ENCODE results near the gene ANXA11. TPM values are rescaled to one million over a fixed set of nuclear protein-coding genes. Genes with fewer than 3 reads are reported as not detected.

ANXA11 gene
- total and polyA plus RNA-seq, 2 of the 4 experiments (the other 2 are of a cell fraction) = 39.4 to 109 TPM

- no peaks in the 10 kb centered on the region for H3K9me3 ChIP-seq (ENCODE audit: control insufficient read depth, insufficient read depth, low read length)
- dilution Hi-C loops (cut with HindIII; ENCODE audit: low sequenced_read_pairs, unreplicated experiment) (no loop called here), in situ Hi-C loops (cut with MboI; ENCODE audit: low sequenced_read_pairs) (no loop called here), intact Hi-C loops (cut with micrococcal nuclease) (no loop called here)
- no peak overlapping the region for H3K4me2 ChIP-seq (ENCODE audit: low read depth, low read length)
- H2AFZ ChIP-seq (replicated peaks; ENCODE audit: low read length, poor library complexity) = no peak overlapping the region
- no peak overlapping the region for H3K27ac ChIP-seq (ENCODE audit: insufficient read depth, low read length)
- H2BK15ac ChIP-seq (ENCODE audit: low read depth, low read length) = no peak overlapping the region
- no peaks in the 10 kb centered on the region for H3K36me3 ChIP-seq (ENCODE audit: control insufficient read depth, insufficient read depth, low read length)
- H3K9ac ChIP-seq (ENCODE audit: low read depth, low read length) = no peak overlapping the region
- BruUV-seq (replicated peaks) = no TSS peak
- no peak overlapping the region for H2AK5ac ChIP-seq (ENCODE audit: low read depth, low read length)
- TF ChIP-seq FOS (IDR thresholded peaks at IDR 0.05; ENCODE audit: low read depth, low read length) = no peak
- TF ChIP-seq POLR2A (IDR thresholded peaks at IDR 0.05; ENCODE audit: low read depth, low read length) = no peak
- TF ChIP-seq CHD1 (IDR thresholded peaks at IDR 0.05; ENCODE audit: low read depth, low read length) = no peak
- TF ChIP-seq MAFK (IDR thresholded peaks at IDR 0.05; ENCODE audit: low read depth, low read length) = no peak
- no peak for TF ChIP-seq RCOR1 (IDR thresholded peaks at IDR 0.05; ENCODE audit: insufficient replicate concordance, low read length)
- TF ChIP-seq NFE2L2 (IDR thresholded peaks at IDR 0.05; ENCODE audit: low read depth, low read length) = no peak
- no peaks in the 10 kb centered on the region for H3K79me1 ChIP-seq (ENCODE audit: low read depth in 1 of 2, low read length in 2 of 2)
- WGBS, 2 experiments (ENCODE audit: extremely low coverage in 2 of 2, insufficient read length in 1 of 2) = no CpG with 5 or more reads among the region's 4 CpGs
- no peak overlapping the region for H4K8ac ChIP-seq (ENCODE audit: low read depth in 2 of 2, low read length in 2 of 2)
- H2BK5ac ChIP-seq (ENCODE audit: low read depth, low read length, poor library complexity, severe bottlenecking) = no peak overlapping the region
- DNase-seq = no peak
- no peak overlapping the region for H3K23ac ChIP-seq (ENCODE audit: low read depth, low read length)
- no peak overlapping the region for H3K4me3 ChIP-seq (ENCODE audit: insufficient read depth, low read depth, low read length)
- no peaks in the 10 kb centered on the region for H3K9me1 ChIP-seq (ENCODE audit: insufficient read depth, low read length)
- H4K20me1 ChIP-seq (ENCODE audit: insufficient read depth, low read length) = no peaks in the 10 kb centered on the region
- no peak overlapping the region for H3K14ac ChIP-seq (replicated peaks; ENCODE audit: low read depth, low read length)
- H4K5ac ChIP-seq (ENCODE audit: low read depth, low read length) = no peak overlapping the region
- H3K4ac ChIP-seq (ENCODE audit: low read depth, low read length) = no peak overlapping the region
- ATAC-seq (ENCODE audit: low read depth) = no peak
- no peak overlapping the region for H2BK20ac ChIP-seq (ENCODE audit: low read depth, low read length)
- no peak overlapping the region for H2AK9ac ChIP-seq (replicated peaks; ENCODE audit: low read depth, low read length, poor library complexity)
- no peak overlapping the region for H3K18ac ChIP-seq (ENCODE audit: low read depth, low read length)
- ChIA-PET CTCF (no interaction called here), POLR2A (ENCODE audit: unreplicated experiment) (no interaction called here)
- no peak overlapping the region for H4K91ac ChIP-seq (ENCODE audit: insufficient read depth, low read depth, low read length)
- H2BK120ac ChIP-seq (ENCODE audit: low read depth, low read length) = no peak overlapping the region
- peaks cover 5% of the 10 kb centered on the region for H3K27me3 ChIP-seq (ENCODE audit: control insufficient read depth, insufficient read depth, low read length)
- no peaks in the 10 kb centered on the region for H3K4me1 ChIP-seq (ENCODE audit: control insufficient read depth, insufficient read depth, low read length)
- H3K56ac ChIP-seq (ENCODE audit: extremely low read depth, insufficient read depth, low read length) = no peak overlapping the region
Measured at GRCh38 chr10:80118669-80119068, 86.7 kb downstream of the ANXA11 start.
